HepG2 (cell line): Measurements from ENCODE around the gene CA9. TPM values are rescaled to one million over a fixed set of nuclear protein-coding genes. Genes with fewer than 3 reads are reported as not detected.

Experiments used
- ASH2L ChIP-seq: fragments of 300-600, 200-600 bp; sonication (generic); IDR thresholded peaks from 2 replicates; pipeline ENCODE4 v1.7.0; 2017; ENCODE audit warnings: low read depth, mild to moderate bottlenecking, moderate library complexity, mixed read lengths, low read length; ENCODE audit not compliant: insufficient read length
- CBFB ChIP-seq: sonication (generic); formaldehyde crosslinking; IDR thresholded peaks from 2 replicates; pipeline ENCODE4 v1.4.0; 2020; ENCODE audit warnings: missing genetic modification reagents
- ERF ChIP-seq: IDR thresholded peaks from 2 replicates; pipeline ENCODE4 v1.6.1; 2018; ENCODE audit warnings: missing biosample characterization, missing genetic modification reagents
- FOSL1 ChIP-seq: sonication (generic); formaldehyde crosslinking; IDR thresholded peaks from 2 replicates; pipeline ENCODE4 v1.9.0; 2021; ENCODE audit warnings: missing genetic modification reagents, borderline replicate concordance
- IKZF4 ChIP-seq: sonication (generic); formaldehyde crosslinking; IDR thresholded peaks from 2 replicates; pipeline ENCODE4 v1.5.1; 2020; ENCODE audit warnings: borderline replicate concordance, mild to moderate bottlenecking, low read depth, missing genetic modification reagents; ENCODE audit errors: not compliant biosample characterization
- KAT7 ChIP-seq: IDR thresholded peaks from 2 replicates; pipeline ENCODE4 v1.6.1; 2018; ENCODE audit warnings: borderline replicate concordance, missing compliant biosample characterization
- MAX ChIP-seq: IDR thresholded peaks from 2 replicates; pipeline ENCODE4 v1.6.1; 2012; ENCODE audit warnings: inconsistent platforms
- MIER2 ChIP-seq: IDR thresholded peaks from 2 replicates; pipeline ENCODE4 v1.6.1; 2016; ENCODE audit warnings: missing biosample characterization, missing genetic modification reagents
- MLX ChIP-seq: IDR thresholded peaks from 2 replicates; pipeline ENCODE4 v1.6.1; 2016
- RFX5 ChIP-seq: IDR thresholded peaks from 2 replicates; pipeline ENCODE4 v1.6.1; 2011; ENCODE audit warnings: low read depth, low read length, improper control_type of control experiment
- RFXANK ChIP-seq: IDR thresholded peaks from 2 replicates; pipeline ENCODE4 v1.6.1; 2016
- SMAD3 ChIP-seq: sonication (generic); formaldehyde crosslinking; IDR thresholded peaks from 2 replicates; pipeline ENCODE4 v1.4.0; 2020; ENCODE audit warnings: missing genetic modification reagents
- SRF ChIP-seq: IDR thresholded peaks from 2 replicates; pipeline ENCODE4 v1.6.1; 2011; ENCODE audit warnings: mild to moderate bottlenecking, low read depth, low read length, moderate library complexity
- TSC22D2 ChIP-seq: sonication (generic); formaldehyde crosslinking; IDR thresholded peaks from 2 replicates; pipeline ENCODE4 v1.5.1; 2020; ENCODE audit warnings: missing genetic modification reagents, mild to moderate bottlenecking, borderline replicate concordance
- ZMAT5 ChIP-seq: sonication (generic); formaldehyde crosslinking; IDR thresholded peaks from 2 replicates; pipeline ENCODE4 v1.5.0; 2020; ENCODE audit warnings: mild to moderate bottlenecking, low read depth, missing genetic modification reagents, borderline replicate concordance
- ZNF12 ChIP-seq: sonication (generic); formaldehyde crosslinking; IDR thresholded peaks from 2 replicates; pipeline ENCODE4 v1.5.0; 2020; ENCODE audit warnings: missing genetic modification reagents
- ZNF224 ChIP-seq: sonication (generic); formaldehyde crosslinking; IDR thresholded peaks from 2 replicates; pipeline ENCODE4 v1.5.0; 2020; ENCODE audit warnings: mild to moderate bottlenecking, missing genetic modification reagents
- ZNF256 ChIP-seq: sonication (generic); formaldehyde crosslinking; conservative IDR thresholded peaks from 2 replicates; pipeline ENCODE4 v1.4.0; 2020; ENCODE audit warnings: missing genetic modification reagents
- ZNF33B ChIP-seq: sonication (generic); formaldehyde crosslinking; IDR thresholded peaks from 2 replicates; pipeline ENCODE4 v1.5.1; 2020; ENCODE audit warnings: mild to moderate bottlenecking, missing genetic modification reagents
- ZNF567 ChIP-seq: sonication (generic); formaldehyde crosslinking; IDR thresholded peaks from 2 replicates; pipeline ENCODE4 v1.8.1; 2023; ENCODE audit warnings: mild to moderate bottlenecking, missing genetic modification reagents, borderline replicate concordance
- ZNF577 ChIP-seq: sonication (generic); formaldehyde crosslinking; IDR thresholded peaks from 2 replicates; pipeline ENCODE4 v1.4.0; 2020; ENCODE audit warnings: mild to moderate bottlenecking, low read depth, missing genetic modification reagents, borderline replicate concordance
- ZNF792 ChIP-seq: IDR thresholded peaks from 2 replicates; pipeline ENCODE4 v1.6.1; 2016
- ZSCAN29 ChIP-seq: sonication (generic); formaldehyde crosslinking; conservative IDR thresholded peaks from 2 replicates; pipeline ENCODE4 v1.4.0; 2020; ENCODE audit warnings: mild to moderate bottlenecking, missing genetic modification reagents
- polyA plus RNA-seq, 8 experiments: library from polyadenylated mRNA; depleted of rRNA in 3 of 8; stranded (reverse) in 7 of 8; unstranded in 1 of 8; fragments of >200 nt; fragmentation: Illumina TruSeq in 4 of 8; extraction: Trizol in 4 of 8; gene quantifications; 2 replicates each; pipeline versions ENCODE4 v1.2.1 to v1.2.3, GENCODE V29; 2011 to 2016; ENCODE audit warnings: low read depth in 4 of 8, missing spikeins in 1 of 8, mixed read lengths in 1 of 8; ENCODE audit not compliant: insufficient read depth in 1 of 8
- total RNA-seq, 5 experiments: library from RNA; depleted of rRNA; stranded (reverse); fragments of >200 nt; fragmentation: Illumina TruSeq; extraction: Trizol; gene quantifications; 2 replicates each; pipeline ENCODE4 v1.2.3, GENCODE V29; 2016; ENCODE audit warnings: low read depth in 1 of 5
- TF ChIP-seq, protein P1 (sequence below), 2 experiments: sonication (generic) in 1 of 2; formaldehyde crosslinking in 1 of 2; IDR thresholded peaks; 2 replicates each; pipeline versions ENCODE4 v1.5.1 to v1.6.1; 2011 to 2020; ENCODE audit warnings: borderline replicate concordance in 1 of 2, low read depth in 1 of 2, low read length in 1 of 2, mild to moderate bottlenecking in 1 of 2, missing genetic modification reagents in 1 of 2, moderate library complexity in 1 of 2
- TF ChIP-seq, protein P2 (sequence below): sonication (generic); formaldehyde crosslinking; IDR thresholded peaks from 2 replicates; pipeline ENCODE4 v1.5.1; 2020; ENCODE audit warnings: mild to moderate bottlenecking, missing genetic modification reagents, borderline replicate concordance

Gene CA9
- total and polyA plus RNA-seq, 2 of the 13 experiments (the other 11 are each of a cell fraction or from before 2014, with no cell fraction given), result 0.13 to 152 TPM

- TF ChIP-seq, protein P1, sequence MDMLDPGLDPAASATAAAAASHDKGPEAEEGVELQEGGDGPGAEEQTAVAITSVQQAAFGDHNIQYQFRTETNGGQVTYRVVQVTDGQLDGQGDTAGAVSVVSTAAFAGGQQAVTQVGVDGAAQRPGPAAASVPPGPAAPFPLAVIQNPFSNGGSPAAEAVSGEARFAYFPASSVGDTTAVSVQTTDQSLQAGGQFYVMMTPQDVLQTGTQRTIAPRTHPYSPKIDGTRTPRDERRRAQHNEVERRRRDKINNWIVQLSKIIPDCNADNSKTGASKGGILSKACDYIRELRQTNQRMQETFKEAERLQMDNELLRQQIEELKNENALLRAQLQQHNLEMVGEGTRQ (IDR thresholded peaks at IDR 0.05; ENCODE audit: low read depth, low read length), result no peak
- TF ChIP-seq, protein P1 (CRISPR knock-in tag; IDR thresholded peaks at IDR 0.05; ENCODE audit: borderline replicate concordance), result peak; percentile 55; the same call in 1 of the 2 replicates
- no peak for TF ChIP-seq ZNF577 (CRISPR knock-in tag)
- TF ChIP-seq MAX, result no peak
- no peak for TF ChIP-seq ZNF792 (CRISPR knock-in tag)
- TF ChIP-seq ZNF224 (CRISPR knock-in tag), result 0 out of 2 replicates have a peak, but pooled peaks have one; percentile 31
- TF ChIP-seq ERF (CRISPR knock-in tag), result no peak
- no peak for TF ChIP-seq KAT7 (CRISPR knock-in tag)
- TF ChIP-seq FOSL1 (CRISPR knock-in tag), result no peak
- no peak for TF ChIP-seq MIER2 (CRISPR knock-in tag)
- TF ChIP-seq CBFB, result no peak
- no peak for TF ChIP-seq SMAD3 (CRISPR knock-in tag)
- no peak for TF ChIP-seq MLX
- TF ChIP-seq IKZF4 (CRISPR knock-in tag), result no peak
- no peak for TF ChIP-seq ZSCAN29 (CRISPR knock-in tag)
- TF ChIP-seq SRF, result 0 out of 2 replicates have a peak, but pooled peaks have one; percentile 2
- TF ChIP-seq, protein P2, sequence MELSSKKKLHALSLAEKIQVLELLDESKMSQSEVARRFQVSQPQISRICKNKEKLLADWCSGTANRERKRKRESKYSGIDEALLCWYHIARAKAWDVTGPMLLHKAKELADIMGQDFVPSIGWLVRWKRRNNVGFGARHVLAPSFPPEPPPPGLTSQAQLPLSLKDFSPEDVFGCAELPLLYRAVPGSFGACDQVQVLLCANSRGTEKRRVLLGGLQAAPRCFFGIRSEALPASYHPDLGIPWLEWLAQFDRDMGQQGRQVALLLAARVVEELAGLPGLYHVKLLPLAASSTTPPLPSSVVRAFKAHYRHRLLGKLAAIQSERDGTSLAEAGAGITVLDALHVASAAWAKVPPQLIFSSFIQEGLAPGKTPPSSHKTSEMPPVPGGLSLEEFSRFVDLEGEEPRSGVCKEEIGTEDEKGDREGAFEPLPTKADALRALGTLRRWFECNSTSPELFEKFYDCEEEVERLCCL, result 0 out of 2 replicates have a peak, but pooled peaks have one; percentile 16
- TF ChIP-seq RFXANK (CRISPR knock-in tag), result peak; percentile 18; the same call in 1 of the 2 replicates
- no peak for TF ChIP-seq ZNF256 (CRISPR knock-in tag)
- TF ChIP-seq RFX5, result no peak
- TF ChIP-seq TSC22D2 (CRISPR knock-in tag), result no peak
- TF ChIP-seq ZNF33B (CRISPR knock-in tag), result no peak
- TF ChIP-seq ZMAT5 (CRISPR knock-in tag), result no peak
- TF ChIP-seq ASH2L, result peak; percentile 14
- 0 out of 2 replicates have a peak, but pooled peaks have one; percentile 5 for TF ChIP-seq ZNF12 (CRISPR knock-in tag)
- 0 out of 2 replicates have a peak, but pooled peaks have one; percentile 11 for TF ChIP-seq ZNF567 (CRISPR knock-in tag)
These were observed 16.7 kb upstream of the CA9 start (continued) for GRCh38 chr9:35656831-35657545.
